HL-60 (cell line): ENCODE measurements around the gene HPGDS.

Source experiments
- DNase-seq, 2 experiments: peaks; one replicate each; pipeline ENCODE4 v3.0.0-alpha.2; 2010 to 2020; ENCODE audit warnings: low read depth in 1 of 2, low spot score in 1 of 2
- H3K27ac ChIP-seq: fragments of 250-450 bp; sonication (Bioruptor Pico); replicated peaks from 2 replicates; pipeline ENCODE4 v1.5.1; 2020; ENCODE audit warnings: mild to moderate bottlenecking, moderate library complexity
- H3K27me3 ChIP-seq: fragments of 250-450 bp; sonication (Bioruptor Pico); 2 replicates; pipeline ENCODE4 v1.5.1; 2021; ENCODE audit warnings: mild to moderate bottlenecking, moderate library complexity; ENCODE audit not compliant: insufficient read depth, poor library complexity, severe bottlenecking
- H3K4me3 ChIP-seq: replicated peaks from 2 replicates; pipeline ENCODE4 v1.5.1; 2011; ENCODE audit warnings: mild to moderate bottlenecking, control low read depth, low read length; ENCODE audit not compliant: insufficient read depth
- CTCF ChIP-seq: IDR thresholded peaks from one replicate; pipeline ENCODE4 v1.5.1; 2011; ENCODE audit warnings: low read length, control low read depth, inconsistent platforms; ENCODE audit not compliant: insufficient read depth
- GABPA ChIP-seq: IDR thresholded peaks from 2 replicates; pipeline ENCODE4 v1.6.1; 2012; ENCODE audit warnings: low read depth
- POLR2AphosphoS5 ChIP-seq: IDR thresholded peaks from 2 replicates; pipeline ENCODE4 v1.6.1; 2012; ENCODE audit warnings: low read depth
- SPI1 ChIP-seq: IDR thresholded peaks from 2 replicates; pipeline ENCODE4 v1.6.1; 2012; ENCODE audit warnings: low read depth, mild to moderate bottlenecking, borderline replicate concordance
- TF ChIP-seq, protein P1 (sequence below): IDR thresholded peaks from 2 replicates; pipeline ENCODE4 v1.6.1; 2012; ENCODE audit warnings: low read depth; ENCODE audit not compliant: insufficient replicate concordance

Gene HPGDS

GRCh38 chr4:94267037-94267436 is 75.6 kb downstream of the HPGDS start:
- Histone ChIP-seq H3K27me3 (no peaks in the 10 kb centered on the region), H3K27ac (no peak overlapping the region), H3K4me3 (no peak overlapping the region)
- no peak for DNase-seq
- TF ChIP-seq, protein P1, sequence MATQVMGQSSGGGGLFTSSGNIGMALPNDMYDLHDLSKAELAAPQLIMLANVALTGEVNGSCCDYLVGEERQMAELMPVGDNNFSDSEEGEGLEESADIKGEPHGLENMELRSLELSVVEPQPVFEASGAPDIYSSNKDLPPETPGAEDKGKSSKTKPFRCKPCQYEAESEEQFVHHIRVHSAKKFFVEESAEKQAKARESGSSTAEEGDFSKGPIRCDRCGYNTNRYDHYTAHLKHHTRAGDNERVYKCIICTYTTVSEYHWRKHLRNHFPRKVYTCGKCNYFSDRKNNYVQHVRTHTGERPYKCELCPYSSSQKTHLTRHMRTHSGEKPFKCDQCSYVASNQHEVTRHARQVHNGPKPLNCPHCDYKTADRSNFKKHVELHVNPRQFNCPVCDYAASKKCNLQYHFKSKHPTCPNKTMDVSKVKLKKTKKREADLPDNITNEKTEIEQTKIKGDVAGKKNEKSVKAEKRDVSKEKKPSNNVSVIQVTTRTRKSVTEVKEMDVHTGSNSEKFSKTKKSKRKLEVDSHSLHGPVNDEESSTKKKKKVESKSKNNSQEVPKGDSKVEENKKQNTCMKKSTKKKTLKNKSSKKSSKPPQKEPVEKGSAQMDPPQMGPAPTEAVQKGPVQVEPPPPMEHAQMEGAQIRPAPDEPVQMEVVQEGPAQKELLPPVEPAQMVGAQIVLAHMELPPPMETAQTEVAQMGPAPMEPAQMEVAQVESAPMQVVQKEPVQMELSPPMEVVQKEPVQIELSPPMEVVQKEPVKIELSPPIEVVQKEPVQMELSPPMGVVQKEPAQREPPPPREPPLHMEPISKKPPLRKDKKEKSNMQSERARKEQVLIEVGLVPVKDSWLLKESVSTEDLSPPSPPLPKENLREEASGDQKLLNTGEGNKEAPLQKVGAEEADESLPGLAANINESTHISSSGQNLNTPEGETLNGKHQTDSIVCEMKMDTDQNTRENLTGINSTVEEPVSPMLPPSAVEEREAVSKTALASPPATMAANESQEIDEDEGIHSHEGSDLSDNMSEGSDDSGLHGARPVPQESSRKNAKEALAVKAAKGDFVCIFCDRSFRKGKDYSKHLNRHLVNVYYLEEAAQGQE, result no peak
- TF ChIP-seq SPI1, result no peak
- TF ChIP-seq GABPA, result no peak
- no peak for TF ChIP-seq POLR2AphosphoS5
- TF ChIP-seq CTCF, result no peak

- H3K27me3 ChIP-seq, result no peaks in the 10 kb centered on the region
- H3K4me3 ChIP-seq, result no peak overlapping the region
- DNase-seq, result no peak
- H3K27ac ChIP-seq, result no peak overlapping the region
- TF ChIP-seq SPI1 (no peak), GABPA (no peak), POLR2AphosphoS5 (no peak), CTCF (no peak)
- TF ChIP-seq, protein P1, result no peak
Measured at GRCh38 chr4:94262163-94263016, 80.2 kb downstream of the HPGDS start.

DNA sequence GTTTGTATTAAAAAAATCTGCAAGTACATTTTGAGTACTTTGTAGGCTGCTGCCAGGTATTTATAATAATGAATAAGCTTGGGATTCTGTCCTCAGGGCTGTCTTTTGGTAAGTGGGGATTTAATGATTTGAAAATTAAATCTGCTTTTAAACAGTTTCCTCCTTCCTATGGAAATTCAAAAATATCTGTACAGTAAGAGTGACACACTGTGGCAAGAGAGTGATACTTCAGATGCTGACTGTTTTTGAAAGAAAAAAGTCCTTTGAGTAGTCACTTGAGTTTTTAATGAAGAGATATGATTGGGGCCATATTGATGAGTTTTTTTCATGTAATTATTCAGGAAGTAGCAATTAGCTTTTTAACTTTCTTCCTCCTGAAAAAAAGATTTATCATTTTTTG is 85.8 kb downstream of the HPGDS start:
- DNase-seq, result no peak
- H3K27ac ChIP-seq, result no peak overlapping the region
- H3K4me3 ChIP-seq, result no peak overlapping the region
- TF ChIP-seq CTCF (no peak), GABPA (no peak), SPI1 (no peak), POLR2AphosphoS5 (no peak)
- TF ChIP-seq, protein P1, result no peak
- no peaks in the 10 kb centered on the region for H3K27me3 ChIP-seq
